ENCODE measurements around the gene U2SURP. TPM values are rescaled to one million over a fixed set of nuclear protein-coding genes. Genes with fewer than 3 reads are reported as not detected.

Gene U2SURP
- total and polyA plus RNA-seq, 2 donors (not counting 1 experiment from before 2014, with no cell fraction given), result 15.1 to 138 TPM

DNA sequence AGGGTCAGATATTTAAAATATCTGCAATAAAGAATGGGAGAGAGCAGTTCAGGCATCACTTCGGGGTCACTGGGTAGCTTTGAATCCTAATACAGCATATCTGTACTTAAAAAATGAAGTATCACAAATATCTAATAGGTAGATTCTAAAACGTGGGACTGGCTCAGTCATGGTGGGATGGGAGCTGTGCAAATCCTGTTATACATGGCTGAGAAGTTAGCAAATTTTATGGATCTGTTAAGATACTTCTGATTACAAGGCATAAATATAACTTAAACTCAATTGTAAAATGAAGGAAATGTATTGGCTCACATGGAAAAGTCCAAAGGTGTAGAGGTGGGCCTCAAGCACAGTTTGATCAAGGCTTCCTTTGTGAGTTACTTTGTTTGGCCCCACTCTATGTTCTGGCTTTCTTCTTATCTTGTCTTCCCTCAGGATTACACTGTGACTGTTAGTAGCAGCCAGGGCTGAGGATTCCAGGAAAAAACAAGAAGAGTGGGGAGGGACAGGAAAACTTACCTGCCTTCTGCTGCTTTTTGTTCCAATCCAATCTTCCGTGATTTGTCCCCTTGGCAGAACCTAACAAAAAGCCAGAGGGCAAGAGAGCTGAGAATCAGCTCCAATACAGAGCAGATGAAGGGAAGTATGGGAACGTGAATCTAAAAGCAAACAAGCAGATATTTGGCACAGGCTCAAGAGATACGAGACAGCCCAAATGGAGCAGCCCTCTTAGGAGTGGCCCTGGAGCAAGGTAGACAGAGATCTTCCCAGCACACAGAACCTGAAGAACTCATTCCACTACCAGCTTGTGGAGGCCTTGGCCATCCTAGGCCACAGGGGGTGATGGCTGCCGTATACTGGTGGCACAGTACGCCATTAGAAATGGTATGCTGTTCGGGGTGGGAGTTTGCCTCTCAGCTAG lies 48.8 kb upstream of the U2SURP start:
- Mint-ChIP-seq H3K4me3 (no peak overlapping the region), H3K9me3 (ENCODE audit: insufficient read depth) (no peaks in the 10 kb centered on the region), H3K27ac (no peak overlapping the region), H3K4me1 (no peaks in the 10 kb centered on the region), H3K27me3 (peaks cover 47% of the 10 kb centered on the region)
- no peaks in the 10 kb centered on the region for H3K36me3 ChIP-seq (replicated peaks in 1 of 2; ENCODE audit: control extremely low read depth in 1 of 2, control insufficient read depth in 1 of 2, extremely low read depth in 1 of 2, insufficient read depth in 2 of 2, low read length in 1 of 2)
- 92% methylated on average over 2 of the region's 8 CpGs for WGBS (ENCODE audit: insufficient coverage)
- no peaks in the 10 kb centered on the region for H3K9me3 ChIP-seq (ENCODE audit: control extremely low read depth in 1 of 3, control insufficient read depth in 2 of 3, insufficient read depth in 1 of 3, low read length in 2 of 3)
- no peak overlapping the region for H3K4me2 ChIP-seq (replicated peaks; ENCODE audit: low read depth, low read length, poor library complexity, severe bottlenecking)
- ATAC-seq (ENCODE audit: low read depth) (no peak), DNase-seq (no peak)
- intact Hi-C loops (cut with micrococcal nuclease), result no loop called here
- no peaks in the 10 kb centered on the region for H4K20me1 ChIP-seq (ENCODE audit: control insufficient read depth, insufficient read depth, low read length, poor library complexity, severe bottlenecking)
- no peaks in the 10 kb centered on the region for H3K79me2 ChIP-seq (ENCODE audit: control insufficient read depth, insufficient read depth, low read length)
- TF ChIP-seq EZH2 (IDR thresholded peaks at IDR 0.05; ENCODE audit: borderline replicate concordance, insufficient read depth, low read depth, low read length, poor library complexity, severe bottlenecking), result no peak
- TF ChIP-seq, protein P1, sequence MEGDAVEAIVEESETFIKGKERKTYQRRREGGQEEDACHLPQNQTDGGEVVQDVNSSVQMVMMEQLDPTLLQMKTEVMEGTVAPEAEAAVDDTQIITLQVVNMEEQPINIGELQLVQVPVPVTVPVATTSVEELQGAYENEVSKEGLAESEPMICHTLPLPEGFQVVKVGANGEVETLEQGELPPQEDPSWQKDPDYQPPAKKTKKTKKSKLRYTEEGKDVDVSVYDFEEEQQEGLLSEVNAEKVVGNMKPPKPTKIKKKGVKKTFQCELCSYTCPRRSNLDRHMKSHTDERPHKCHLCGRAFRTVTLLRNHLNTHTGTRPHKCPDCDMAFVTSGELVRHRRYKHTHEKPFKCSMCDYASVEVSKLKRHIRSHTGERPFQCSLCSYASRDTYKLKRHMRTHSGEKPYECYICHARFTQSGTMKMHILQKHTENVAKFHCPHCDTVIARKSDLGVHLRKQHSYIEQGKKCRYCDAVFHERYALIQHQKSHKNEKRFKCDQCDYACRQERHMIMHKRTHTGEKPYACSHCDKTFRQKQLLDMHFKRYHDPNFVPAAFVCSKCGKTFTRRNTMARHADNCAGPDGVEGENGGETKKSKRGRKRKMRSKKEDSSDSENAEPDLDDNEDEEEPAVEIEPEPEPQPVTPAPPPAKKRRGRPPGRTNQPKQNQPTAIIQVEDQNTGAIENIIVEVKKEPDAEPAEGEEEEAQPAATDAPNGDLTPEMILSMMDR (IDR thresholded peaks at IDR 0.05), result no peak
- no peaks in the 10 kb centered on the region for H3K4me1 ChIP-seq (ENCODE audit: control insufficient read depth in 2 of 2, insufficient read depth in 2 of 2, low read length in 2 of 2)
- H2AFZ ChIP-seq (ENCODE audit: insufficient read depth, low read depth, low read length, poor library complexity, severe bottlenecking), result no peak overlapping the region
- H3K27me3 ChIP-seq (replicated peaks in 1 of 4; ENCODE audit: control extremely low read depth in 1 of 4, control insufficient read depth in 3 of 4, insufficient read depth in 4 of 4, low read length in 3 of 4), result peaks cover 0 to 22% (median 9%) of the 10 kb centered on the region in 4 experiments
- no peak overlapping the region for H3K9ac ChIP-seq (ENCODE audit: low read length)
- no peak overlapping the region for H3K27ac ChIP-seq (ENCODE audit: low read length in 2 of 2)
- CTCF ChIA-PET, result interaction anchor here (0.6 kb wide), 1 partner anchor 10 kb away, joined by 3 read pairs; no protein-coding TSS in a partner anchor
- H3K4me3 ChIP-seq (ENCODE audit: control extremely low read depth in 1 of 5, extremely low read depth in 1 of 5, insufficient read depth in 1 of 5, low read depth in 2 of 5, low read length in 4 of 5), result no peak overlapping the region
- POLR2A ChIA-PET, result no interaction called here

DNA sequence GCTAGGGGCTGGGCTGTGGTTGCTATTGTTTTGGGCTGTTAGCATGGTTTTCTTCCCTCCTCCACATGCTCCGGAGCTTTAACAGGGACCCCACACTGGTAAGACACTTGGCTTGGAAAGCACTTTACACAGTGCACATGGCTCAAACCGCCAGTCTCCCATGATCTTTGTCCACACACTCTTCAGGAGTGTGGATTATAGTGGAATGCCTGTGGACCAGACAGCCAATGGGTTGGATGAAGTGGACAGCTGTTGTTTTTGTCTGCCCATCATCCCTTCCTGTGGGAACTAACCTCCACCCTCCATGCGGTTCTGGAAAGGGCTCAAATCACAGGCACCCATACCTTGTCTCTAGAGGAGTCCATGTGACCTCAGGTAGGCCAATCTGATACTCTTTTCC lies 47.9 kb upstream of the U2SURP start:
- no peak for TF ChIP-seq EZH2 (IDR thresholded peaks at IDR 0.05; ENCODE audit: borderline replicate concordance, insufficient read depth, low read depth, low read length, poor library complexity, severe bottlenecking)
- TF ChIP-seq, protein P1 (IDR thresholded peaks at IDR 0.05), result no peak
- Histone ChIP-seq H3K9me3 (ENCODE audit: control extremely low read depth in 1 of 3, control insufficient read depth in 2 of 3, insufficient read depth in 1 of 3, low read length in 2 of 3) (no peaks in the 10 kb centered on the region), H2AFZ (ENCODE audit: insufficient read depth, low read depth, low read length, poor library complexity, severe bottlenecking) (no peak overlapping the region), H3K79me2 (ENCODE audit: control insufficient read depth, insufficient read depth, low read length) (no peaks in the 10 kb centered on the region), H3K9ac (ENCODE audit: low read length) (no peak overlapping the region), H3K4me1 (ENCODE audit: control insufficient read depth in 2 of 2, insufficient read depth in 2 of 2, low read length in 2 of 2) (no peaks in the 10 kb centered on the region), H3K36me3 (replicated peaks in 1 of 2; ENCODE audit: control extremely low read depth in 1 of 2, control insufficient read depth in 1 of 2, extremely low read depth in 1 of 2, insufficient read depth in 2 of 2, low read length in 1 of 2) (no peaks in the 10 kb centered on the region), H3K4me2 (replicated peaks; ENCODE audit: low read depth, low read length, poor library complexity, severe bottlenecking) (no peak overlapping the region), H3K27ac (ENCODE audit: low read length in 2 of 2) (no peak overlapping the region), H3K27me3 (replicated peaks in 1 of 4; ENCODE audit: control extremely low read depth in 1 of 4, control insufficient read depth in 3 of 4, insufficient read depth in 4 of 4, low read length in 3 of 4) (peaks cover 0 to 20% (median 8%) of the 10 kb centered on the region in 4 experiments), H4K20me1 (ENCODE audit: control insufficient read depth, insufficient read depth, low read length, poor library complexity, severe bottlenecking) (no peaks in the 10 kb centered on the region), H3K4me3 (ENCODE audit: control extremely low read depth in 1 of 5, extremely low read depth in 1 of 5, insufficient read depth in 1 of 5, low read depth in 2 of 5, low read length in 4 of 5) (no peak overlapping the region)
- Mint-ChIP-seq H3K9me3 (ENCODE audit: insufficient read depth) (no peaks in the 10 kb centered on the region), H3K4me3 (no peak overlapping the region), H3K4me1 (no peaks in the 10 kb centered on the region), H3K27ac (no peak overlapping the region), H3K27me3 (peaks cover 50% of the 10 kb centered on the region)
- 57% methylated on average over 1 of the region's 3 CpGs for WGBS (ENCODE audit: insufficient coverage)
- ChIA-PET POLR2A (no interaction called here), CTCF (interaction anchor here (0.6 kb wide), 1 partner anchor 9 kb away, joined by 3 read pairs; no protein-coding TSS in a partner anchor)
- intact Hi-C loops (cut with micrococcal nuclease), result no loop called here
- ATAC-seq (ENCODE audit: low read depth), result no peak
- no peak for DNase-seq
